HG03457 (cell line): ENCODE data around the gene YIPF3.

Experiments
- ATAC-seq: cut with Tn5 transposase; IDR thresholded peaks from one replicate; pipeline ENCODE4 v1.9.1; 2021; ENCODE audit warnings: moderate number of reproducible peaks; ENCODE audit not compliant: unreplicated experiment

YIPF3 gene

DNA sequence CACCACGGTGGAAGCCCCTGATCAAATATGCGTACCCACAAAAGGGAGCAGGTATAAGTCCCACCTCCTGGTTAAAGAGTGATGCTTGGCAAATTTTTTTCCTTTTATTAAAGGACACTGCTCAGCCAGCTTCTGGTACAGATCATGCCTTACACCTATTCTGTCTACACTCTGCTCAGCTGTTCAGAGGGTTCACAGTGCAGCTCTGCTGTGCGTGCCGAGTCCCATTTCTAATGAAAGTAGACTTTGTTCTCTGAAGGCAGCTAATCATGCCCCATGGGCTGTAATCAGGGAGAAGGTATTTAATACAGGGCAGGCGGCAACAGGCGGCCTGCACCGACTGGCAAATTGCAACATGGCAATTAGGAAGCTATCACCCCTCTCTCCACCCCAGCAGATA is 22.9 kb downstream of the YIPF3 start:
- no peak for ATAC-seq

DNA sequence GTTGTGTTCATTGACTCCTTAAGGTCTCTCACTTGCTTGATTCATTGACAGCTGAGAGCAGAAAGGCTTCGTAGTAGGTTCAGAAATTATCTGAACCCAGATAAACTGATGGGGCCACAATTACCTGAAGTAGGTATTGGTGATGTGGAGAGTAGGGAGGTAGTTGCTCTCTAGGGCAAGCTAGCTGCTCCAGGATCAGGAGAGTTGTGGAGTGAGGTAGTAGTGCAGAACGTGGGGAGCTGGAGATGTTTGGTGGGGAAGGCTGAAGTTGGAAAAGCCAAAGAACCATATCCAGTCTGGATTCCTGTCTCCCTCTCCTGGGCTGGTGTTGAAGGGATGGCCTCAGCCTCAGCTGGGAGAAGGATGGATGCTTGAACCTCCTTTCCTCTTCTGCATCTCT is 23.5 kb downstream of the YIPF3 start:
- no peak for ATAC-seq

DNA sequence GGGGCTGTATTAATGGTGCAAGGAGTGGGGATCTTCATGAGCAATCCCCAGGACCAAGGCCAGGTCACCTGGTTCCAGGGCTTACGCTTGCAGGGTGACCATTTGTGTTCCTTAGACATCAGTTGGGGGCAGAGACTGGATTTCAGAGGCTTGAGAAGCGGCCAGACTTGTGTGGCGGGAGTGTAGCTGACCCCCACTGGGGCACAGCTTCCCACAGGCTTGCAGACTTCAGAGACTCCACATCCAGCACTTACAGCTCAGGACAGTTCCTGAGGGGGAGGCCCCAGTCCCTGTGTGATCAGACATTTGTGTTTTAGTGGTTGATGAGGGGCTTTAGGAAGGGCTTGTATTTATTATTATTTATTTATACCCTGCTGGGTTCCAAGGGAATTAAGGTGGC is 24.1 kb downstream of the YIPF3 start:
- no peak for ATAC-seq

DNA sequence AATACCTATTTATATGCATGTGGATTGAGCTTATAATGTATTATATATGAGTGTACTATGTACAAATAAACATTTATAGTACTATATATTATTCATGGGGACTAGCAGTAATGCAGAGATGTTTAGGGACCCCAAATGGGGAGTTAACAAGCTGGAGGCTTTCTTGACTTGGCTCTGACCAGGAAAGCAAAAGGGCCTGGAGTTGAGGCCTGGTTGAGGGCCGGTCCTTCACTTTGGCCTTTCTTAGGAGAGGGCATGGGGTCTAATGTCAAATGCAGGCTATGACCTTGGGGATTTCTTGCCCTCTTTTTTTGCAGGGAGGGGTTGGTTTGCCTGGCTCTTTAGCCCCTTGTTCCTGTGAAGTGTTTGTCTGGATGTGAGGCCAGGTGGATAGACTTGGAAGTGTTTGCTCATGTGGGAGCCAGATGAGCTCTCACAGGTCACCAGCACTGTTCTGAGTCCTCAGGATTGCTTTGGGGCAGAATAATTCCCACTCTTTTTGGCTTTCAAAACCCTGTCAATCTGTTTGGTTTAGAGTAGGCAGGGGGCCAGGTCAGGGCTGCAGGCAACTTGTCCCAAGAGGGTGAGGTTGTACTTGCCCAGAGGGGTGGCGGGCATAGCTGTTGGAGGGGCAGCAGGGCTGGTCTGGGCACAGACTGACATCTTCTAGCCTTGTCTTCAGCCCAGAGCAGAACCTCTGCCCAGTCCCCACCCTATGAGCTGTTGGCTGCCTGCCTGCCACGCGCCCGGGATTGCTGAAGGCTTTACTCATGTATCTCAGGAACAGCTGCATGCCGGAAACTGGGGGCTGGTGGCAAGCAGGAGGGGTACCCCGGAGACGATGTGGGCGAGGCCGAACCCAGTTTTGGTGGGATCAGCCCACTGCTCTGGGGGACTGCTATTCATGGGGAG is 24.7 kb downstream of the YIPF3 start:
- no peak for ATAC-seq

DNA sequence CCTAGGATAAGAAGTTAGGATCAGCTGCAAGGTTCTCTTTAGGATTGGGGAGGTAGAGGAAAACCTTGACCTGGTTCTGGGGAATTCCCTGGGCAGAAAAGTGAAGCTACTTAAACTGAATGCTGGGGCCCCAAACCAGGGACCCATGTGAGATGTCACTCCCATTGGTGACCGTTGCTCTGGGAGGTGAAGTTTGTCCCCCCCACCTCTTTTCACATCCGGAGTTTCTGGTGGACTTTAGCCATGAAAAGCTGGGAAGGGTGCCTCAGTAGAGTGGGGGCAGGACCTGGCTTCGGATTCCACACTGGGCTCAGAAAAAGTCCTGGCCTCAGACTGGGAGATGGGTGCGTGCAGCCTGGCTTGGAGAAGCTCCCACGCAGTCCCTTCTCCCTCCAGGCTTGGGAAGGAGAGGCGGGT is 26.2 kb downstream of the YIPF3 start:
- no peak for ATAC-seq

DNA sequence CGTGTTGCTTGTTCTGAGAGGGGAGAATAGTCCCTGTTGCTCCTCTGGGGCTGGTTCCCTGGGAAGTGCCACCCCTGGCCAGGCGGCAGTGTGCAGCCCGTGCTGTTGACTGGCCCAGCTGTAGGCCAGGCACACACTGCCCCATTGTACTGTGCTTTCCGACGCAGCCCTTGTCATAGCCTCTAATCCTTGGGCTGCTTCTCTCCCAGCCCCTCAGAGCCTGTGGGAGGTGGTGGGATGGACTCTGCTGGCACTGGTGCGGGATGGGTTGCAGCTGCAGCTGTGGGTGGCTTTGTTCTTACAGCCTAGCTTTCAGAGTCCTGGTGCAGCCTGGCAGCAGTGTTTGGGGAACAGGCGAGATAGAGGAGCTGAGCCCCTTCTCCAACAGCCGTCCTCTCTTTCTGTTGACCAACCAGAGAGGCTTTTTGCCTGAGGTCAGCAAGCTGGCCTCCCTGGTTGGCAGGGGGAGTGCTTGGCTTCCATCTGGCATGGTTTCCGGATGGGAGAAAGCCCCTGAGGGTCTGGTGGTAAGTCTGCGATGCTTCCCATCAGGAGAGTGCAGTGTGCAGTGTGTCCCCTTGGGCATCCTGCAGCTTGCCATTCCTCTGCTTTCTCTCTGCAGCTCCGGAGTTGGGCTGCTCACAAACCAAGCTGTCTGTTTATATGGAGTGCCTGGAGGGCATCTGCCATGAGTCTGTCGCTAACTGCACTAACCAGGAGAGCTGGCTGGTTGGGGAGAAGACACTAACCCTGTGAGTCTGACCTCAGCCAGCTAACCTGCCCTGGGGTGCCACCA is 27.3 kb downstream of the YIPF3 start:
- ATAC-seq: no peak

DNA sequence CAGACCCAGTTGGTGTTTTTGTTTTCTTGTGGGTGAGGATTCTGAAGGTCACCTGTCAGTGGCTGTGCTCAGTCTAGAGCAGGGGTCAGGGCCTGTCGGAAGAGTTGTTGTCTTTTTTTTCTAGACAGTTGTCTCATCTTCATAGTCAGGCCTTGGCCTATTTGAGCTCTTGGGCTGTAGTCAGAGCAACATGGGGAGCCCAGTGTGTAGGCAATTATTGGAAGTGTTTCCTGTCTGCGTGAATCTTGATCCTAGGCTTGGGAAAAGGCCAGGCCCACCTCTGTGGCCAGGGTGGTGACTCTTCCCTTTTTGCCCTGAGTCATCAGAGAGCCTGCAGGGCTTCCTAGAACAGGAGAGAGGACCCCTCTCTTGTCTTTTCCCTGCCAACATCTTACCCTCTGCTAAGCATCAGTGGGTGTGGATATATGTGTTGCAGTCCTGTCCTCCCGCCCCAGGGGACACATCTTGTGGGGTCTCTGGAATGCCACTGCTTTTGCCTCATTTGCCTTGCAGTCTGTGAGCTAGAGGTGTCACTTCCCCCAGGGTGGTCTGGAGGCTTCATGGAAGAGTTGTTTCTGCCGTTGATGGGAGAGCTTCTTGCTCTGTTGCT is 28.0 kb downstream of the YIPF3 start:
- ATAC-seq: no peak

DNA sequence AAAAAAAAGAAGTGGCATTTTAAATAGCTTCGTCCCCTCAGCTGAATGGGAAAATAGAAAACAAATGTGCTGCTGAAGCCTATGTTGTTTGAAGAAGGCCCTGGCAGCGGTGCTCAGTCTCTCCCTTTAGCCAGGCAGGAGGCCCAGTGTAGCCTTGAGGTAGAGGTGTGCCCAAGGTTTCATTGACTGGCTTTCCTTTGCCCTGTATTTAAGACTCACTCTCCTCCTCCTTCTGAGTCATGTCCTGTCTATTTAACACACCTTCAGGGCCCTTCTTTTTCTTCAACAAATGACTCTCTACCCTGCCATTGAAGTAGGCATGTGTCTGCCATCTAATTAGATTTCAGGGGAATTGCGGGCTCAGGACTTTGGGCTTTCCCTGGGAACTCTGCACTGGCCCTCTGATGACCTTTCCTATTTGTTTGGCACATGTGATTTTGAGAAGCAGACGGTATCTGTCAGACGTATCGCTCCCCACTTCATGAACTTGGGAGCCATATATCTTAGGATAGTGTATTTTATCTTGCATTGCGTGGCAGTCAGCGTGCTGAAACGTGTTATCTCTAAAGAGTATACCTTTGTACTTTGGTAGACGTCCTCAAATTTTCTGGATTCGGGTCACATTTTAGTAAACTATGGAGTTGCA is 35.0 kb downstream of the YIPF3 start:
- no peak for ATAC-seq

DNA sequence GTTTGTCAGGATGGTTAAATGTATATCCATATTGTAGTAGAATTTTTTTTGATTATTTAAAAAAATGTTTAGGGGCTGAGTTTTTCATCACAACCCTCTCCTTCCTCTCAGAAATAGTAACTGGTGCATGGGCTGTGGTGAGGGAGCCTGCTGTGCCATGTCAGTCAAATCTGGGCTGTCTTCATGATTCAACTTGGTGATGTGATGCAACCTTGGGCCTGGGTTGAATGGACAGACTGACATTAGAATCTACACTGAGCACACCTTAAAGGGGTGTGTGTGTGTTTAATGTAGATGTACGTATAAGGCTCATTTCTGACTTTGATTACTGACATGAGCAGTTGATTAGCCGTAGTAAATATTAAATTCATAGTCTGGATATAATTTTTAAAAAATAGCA is 35.7 kb downstream of the YIPF3 start:
- no peak for ATAC-seq

DNA sequence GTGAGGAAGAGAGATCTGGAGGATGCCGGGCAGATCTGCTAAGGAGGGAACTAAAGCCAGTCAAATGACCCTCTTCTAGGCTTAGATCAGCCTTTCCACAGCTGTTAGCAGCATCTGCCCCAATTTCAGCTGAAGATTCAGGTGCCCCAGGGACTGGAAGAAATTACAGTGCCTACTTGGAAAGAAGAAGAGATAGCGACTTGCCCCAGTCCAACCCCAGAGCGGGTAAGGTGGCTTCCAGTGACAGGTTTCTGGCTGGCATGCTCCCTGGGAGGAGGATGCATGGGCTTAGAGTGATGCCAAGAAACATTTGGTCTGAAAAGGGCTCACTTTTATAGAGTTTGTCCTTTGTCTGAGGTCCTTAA is 38.7 kb downstream of the YIPF3 start:
- ATAC-seq: no peak

DNA sequence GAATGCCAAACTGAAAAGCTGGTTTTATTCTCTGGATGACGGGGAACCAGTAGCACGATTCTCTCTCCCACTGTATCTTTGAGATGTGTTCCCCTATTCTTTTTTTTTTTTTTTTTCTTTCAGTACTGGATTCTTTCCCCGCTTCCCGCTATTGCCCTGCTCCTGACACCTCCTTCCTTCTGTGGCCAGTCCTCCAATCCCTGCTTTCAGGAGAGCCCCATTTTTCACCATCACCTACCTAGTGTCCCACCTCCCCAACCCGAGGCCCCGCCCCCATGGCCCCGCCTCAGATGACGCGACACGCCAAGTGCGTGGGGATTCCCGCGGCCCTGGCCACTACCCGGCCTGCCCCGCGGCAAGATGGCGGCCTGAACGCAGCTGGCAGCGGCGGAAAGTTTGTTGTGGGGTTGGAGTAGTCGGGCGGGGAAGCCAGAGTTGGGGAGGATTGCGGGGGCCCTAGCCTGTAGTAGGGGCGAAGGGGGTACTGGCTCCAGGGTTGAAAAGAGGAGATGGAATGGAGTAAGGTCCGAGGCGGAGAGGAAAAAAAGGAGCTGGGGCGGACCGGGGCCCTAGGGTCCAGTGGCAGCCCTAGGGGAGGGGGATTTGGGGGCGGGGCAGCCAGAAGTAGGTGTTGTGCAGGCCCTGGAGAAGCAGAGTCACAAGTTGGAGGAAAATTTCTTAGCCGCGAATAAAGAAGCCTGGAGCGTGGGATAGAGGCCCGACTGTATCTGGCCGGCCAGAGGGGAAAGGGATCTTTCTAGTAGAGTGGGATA is 39.3 kb downstream of the YIPF3 start, which contains the start of gene TJAP1:
TJAP1 (plus strand) TSS at position 336 of the 773 bp plus-strand sequence. CDS start 21,432 bp downstream, outside the sequence.
- no peak for ATAC-seq

DNA sequence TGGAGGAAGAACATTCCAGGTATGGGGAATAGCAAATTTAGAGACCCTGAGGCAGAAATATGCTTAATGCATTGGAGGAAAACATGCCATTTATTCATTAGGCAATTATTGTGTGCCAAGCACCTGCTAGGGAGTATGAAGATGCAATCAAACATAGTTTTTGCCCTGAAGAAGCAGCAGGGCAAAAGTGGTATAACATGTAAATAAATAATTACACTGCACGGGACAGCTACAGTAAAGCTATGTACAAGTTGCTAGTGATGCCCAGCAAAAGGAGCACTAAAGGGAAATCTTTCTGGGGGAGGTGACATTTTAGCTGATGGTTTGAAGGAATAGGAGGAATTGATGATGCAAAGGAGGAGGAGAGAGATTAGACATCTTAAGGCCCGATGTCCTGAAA is 40.0 kb downstream of the YIPF3 start:
- no peak for ATAC-seq

DNA sequence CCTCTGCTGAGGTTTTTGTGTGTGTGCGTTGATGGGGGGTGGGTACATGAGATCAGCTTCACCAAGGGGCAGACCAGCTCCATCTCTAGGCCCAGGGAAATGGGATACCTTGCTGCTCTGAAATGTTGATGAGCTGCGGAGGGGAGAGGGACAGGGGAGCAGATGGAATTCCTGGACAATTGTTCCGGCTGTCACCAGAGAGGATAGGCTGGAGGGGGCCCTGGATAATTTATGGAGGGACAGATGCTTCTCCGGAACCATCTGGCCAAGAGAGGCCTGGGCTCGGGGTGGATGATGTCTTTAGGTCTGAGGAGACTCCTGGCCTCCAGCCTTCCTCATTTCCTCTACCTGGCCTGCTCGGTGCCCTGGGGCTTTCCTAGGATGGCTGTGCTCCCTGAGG is 41.2 kb downstream of the YIPF3 start:
- no peak for ATAC-seq

DNA sequence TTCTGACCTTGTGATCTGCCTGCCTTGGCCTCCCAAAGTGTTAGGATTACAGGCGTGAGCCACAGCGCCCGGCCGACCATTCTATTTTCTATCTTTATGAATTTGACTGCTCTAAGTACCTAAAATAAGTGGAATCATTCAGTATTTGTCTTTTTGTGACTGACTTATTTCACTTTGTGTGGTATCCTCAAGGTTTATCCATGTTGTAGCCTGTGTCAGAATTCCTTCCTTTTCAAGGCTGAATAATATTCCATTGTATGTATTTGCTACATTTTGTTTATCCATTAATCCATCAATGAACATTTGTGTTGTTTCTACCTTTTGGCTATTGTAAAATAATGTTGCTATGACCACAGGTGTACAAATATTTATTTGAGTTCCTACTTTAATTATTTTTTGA is 44.2 kb downstream of the YIPF3 start:
- ATAC-seq: no peak

DNA sequence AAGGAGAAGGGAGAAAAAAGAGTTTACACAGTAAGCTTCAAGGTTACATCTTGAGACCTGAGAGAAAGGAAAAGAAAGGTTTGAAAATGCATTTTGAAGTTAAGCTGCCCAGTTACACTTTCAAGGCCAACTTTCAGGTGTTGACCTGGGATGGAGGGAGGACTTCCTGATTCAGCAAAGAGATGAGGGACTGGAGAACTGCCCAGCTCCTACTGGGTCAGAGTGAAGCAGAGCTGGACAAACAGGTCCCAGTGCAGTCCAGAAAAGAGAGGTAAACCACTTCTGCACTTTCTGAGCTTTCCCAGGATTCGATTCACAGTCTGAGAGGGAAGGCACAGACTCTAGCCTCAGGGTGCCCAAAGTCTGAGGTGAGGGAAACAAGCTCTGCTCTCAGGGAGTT is 45.3 kb downstream of the YIPF3 start:
- no peak for ATAC-seq

DNA sequence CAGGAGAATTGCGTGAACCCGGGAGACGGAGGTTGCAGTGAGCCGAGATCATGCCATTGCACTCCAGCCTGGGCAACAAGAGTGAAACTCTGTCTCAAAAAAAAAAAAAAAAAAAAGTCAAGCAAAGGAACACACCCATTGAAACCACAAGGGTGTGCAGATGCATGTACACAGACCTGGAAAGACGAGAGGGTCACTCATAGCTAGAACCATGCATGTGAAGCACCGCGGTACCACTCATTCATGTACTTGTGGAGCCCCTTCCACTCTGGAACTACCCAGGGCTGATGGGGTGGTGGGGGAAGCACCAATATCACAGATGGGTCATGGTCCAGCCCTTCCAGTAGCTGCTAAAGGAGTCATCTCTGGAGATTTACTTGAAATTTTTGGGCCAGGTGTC is 46.8 kb downstream of the YIPF3 start:
- ATAC-seq: no peak

DNA sequence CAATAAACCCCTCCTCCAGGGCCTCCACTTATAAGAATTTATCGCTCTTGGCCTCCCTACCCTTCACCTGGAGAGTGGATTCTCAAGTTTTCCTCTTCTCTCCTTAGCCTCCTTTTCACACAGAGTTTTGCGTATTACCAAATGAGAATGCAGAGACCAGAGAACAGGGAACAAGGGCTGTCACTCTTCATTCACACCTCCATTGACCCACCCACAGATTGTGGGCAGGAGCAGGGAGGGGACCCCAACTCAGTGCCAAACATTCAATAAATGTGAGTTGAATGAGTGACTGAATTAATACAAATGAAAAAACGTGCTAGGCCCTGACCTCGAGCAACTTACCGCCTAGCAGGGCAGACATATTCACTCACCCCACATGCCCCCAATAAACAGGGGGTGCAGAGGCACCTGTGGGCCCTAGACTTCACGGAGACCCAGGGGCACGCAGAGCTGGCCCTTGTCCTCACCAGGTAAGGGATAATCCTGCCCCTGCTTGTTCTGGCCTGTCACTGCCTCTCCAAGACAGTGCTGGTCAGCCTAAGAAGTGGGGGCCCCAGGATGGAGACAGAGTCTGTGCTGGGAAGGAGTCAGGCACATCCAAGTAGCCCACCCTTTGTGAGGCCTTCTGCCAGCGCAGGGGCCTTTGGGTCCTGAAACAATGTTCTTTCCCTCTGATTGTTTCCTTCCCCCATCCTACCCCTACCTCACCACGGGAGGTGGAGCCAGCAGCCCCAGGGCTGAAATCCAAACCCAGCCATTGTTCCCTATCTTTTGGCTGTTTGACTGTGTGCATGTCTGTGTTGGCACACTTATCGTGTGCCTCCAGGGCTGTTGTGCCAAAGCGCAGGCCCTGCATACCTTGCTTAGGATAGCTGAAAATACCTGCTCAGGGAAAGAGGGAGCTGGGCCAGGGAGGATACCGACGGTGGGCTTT is 47.7 kb downstream of the YIPF3 start:
- ATAC-seq: no peak

DNA sequence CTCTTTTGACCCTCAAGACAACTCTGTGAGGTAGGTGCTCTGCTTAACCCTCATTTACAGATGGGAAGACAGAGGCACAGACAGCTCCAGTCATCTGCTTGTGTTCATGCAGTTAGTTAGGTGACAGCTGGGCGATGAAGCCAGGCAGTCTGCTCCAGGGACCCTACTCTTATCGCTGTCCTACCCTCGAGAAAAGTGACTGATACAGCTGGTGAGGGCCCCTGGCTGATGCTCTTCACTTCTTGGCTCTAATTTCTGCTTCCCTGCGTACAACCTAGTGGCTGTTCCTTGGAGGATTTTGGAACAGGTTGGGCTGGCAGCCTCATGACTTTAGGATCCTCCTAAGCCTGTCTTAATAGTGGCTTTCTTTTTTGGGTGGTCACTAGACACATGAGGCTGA is 48.5 kb downstream of the YIPF3 start:
- ATAC-seq: no peak

DNA sequence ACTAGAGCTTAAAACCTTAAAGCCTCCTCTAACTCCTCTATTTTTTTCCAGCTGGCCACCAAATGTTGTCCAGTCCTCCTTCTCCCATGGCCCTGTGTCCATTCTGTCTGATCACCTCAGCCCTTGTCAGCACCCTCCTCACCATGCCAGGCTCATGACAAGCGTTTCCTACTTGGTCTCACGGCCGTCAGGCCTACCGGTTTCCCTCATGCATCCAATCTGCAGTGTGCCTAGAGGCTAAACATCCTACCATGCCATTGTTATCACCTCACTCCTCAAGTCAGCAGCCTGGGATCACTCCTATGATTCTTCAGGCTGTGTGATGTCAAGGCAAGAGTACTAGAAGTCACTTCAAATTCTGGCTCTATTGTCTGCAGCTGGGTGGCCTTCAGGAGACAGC is 49.0 kb downstream of the YIPF3 start:
- ATAC-seq: no peak
